Measurements from ENCODE around the gene GUCY1A2.
A peak's percentile ranks its signal among the peaks of the same experiment; 100 is the strongest.

GUCY1A2 gene

DNA sequence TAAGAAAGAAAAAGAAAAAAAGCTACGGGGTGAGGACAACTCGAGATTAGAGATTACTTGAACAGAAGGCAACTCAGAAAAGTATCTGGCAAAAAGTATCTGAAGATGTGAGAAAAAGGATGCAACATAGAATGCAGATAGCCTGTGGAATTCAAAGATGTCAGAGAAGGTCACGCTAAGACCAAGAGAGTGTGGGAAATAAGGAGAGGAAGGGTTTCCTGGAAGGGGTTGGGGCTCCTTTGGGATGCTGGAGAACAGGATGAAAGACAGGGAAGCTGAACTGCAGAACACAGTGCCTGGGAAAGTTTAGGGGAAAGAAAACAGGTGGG is 1.2 kb downstream of the GUCY1A2 start:
- peaks cover 6% of the 10 kb centered on the region for H3K4me1 Mint-ChIP-seq
- no peak overlapping the region for H3K27ac Mint-ChIP-seq
- no peaks in the 10 kb centered on the region for H3K9me3 Mint-ChIP-seq
- DNase-seq, result no peak
- H3K4me3 Mint-ChIP-seq, result peak overlapping the region; percentile 2 to 44
- H3K27me3 Mint-ChIP-seq, result peaks cover 52% of the 10 kb centered on the region
- no peak for ATAC-seq

DNA sequence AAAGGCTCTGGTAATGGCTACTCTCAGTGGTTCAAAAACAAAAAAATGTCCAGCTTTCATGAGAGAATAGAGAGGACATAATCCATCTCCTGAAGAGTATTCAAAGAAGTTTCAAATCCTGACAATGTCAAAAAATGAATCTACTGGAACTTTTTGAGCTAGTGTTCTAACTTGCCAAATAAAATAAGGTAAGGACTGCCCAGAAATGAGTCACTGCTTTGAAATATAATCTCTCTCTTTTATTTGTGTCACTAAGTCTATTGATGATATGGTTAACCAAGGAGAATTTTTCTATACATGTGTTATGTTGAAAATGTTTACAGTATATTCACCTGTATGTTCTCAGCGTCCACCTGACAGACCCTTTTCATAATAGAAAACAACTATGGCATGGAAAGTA is 3.4 kb downstream of the GUCY1A2 start:
- DNase-seq (no peak), ATAC-seq (no peak)
- H3K4me1 Mint-ChIP-seq, result peaks cover 6% of the 10 kb centered on the region
- H3K27ac Mint-ChIP-seq, result no peak overlapping the region
- no peak overlapping the region for H3K4me3 Mint-ChIP-seq
- no peaks in the 10 kb centered on the region for H3K9me3 Mint-ChIP-seq
- peaks cover 36% of the 10 kb centered on the region for H3K27me3 Mint-ChIP-seq

DNA sequence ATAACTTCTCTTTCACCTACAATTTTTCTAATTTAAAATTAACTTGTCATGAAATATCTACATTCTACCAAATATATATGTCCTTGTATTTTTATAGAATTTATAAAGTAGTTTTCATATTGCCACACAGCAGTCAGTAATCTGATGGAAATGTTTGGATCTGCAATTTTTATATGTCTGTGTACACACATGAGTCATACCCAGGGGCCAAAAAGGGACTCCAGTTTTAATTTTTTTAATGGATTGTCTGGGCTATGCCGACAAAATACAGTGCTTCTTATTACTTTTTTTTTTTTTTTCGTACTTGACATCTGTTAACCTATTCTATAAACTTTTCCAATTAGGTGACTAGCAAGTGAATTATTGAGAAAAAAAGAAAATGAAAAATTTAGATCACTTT is 6.3 kb downstream of the GUCY1A2 start:
- no peaks in the 10 kb centered on the region for H3K4me1 Mint-ChIP-seq
- no peak for ATAC-seq

DNA sequence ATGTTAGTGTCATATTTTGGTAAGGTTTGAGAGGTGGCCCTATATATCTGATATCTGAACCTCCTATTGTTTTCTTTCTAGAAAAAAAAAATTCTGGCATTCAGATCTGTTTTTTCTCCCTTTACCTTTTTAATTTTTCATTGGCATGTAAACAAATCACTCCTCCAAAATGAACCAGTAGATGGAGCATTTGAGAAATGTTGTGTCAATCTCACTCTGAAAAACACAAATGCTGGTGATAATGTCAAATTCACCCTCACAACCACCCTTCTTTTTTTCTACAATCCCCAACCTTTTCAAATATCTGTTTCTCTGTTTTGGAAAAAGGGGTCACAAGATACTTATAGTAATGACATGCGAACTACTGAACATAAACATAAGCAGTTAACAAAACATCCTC is 9.1 kb downstream of the GUCY1A2 start:
- Mint-ChIP-seq H3K27ac (no peak overlapping the region), H3K4me1 (no peaks in the 10 kb centered on the region), H3K4me3 (no peak overlapping the region), H3K27me3 (no peaks in the 10 kb centered on the region), H3K9me3 (peaks cover 0 to 6% of the 10 kb centered on the region in 2 donors)
- no peak for ATAC-seq
- DNase-seq, result no peak

More for the DNA sequence above, 6.3 kb downstream of the GUCY1A2 start:
- Mint-ChIP-seq H3K27ac (no peak overlapping the region), H3K4me3 (no peak overlapping the region), H3K27me3 (peaks cover 14% of the 10 kb centered on the region), H3K9me3 (no peaks in the 10 kb centered on the region)
- DNase-seq, result no peak

DNA sequence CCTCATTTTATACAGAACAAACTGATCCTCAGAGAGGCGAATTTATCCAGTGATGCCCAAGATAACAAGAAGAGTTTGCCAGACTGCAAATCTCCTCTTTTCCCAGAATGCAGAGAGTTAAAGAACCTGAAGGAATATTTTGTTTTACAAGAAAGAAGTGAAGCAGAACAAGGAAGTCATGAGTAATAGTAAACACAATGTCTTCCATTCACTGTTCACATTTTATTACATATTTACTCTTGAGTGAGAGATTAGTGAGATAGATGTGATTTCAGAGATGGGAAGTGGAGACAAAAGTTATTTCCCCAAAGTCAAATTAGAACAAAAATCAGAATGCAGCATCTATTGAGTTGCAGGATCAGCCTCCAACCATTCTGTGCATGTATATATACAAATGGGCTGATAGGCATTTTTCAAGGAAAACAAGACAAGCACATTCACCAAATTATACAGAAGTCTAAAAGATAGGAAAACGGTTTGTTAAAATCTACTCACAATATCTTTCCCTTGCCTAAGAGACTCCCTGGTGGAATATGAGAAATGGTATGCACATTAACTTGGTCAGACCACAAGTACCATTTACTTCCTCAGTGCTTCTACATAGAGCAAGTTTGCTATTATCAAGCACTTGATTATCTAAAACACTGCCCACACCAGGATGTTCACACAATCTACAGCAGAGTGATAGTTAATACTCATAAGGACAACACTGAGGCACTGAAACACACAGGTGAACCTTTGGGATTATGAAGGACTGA is 12.0 kb downstream of the GUCY1A2 start:
- DNase-seq, result no peak
- Mint-ChIP-seq H3K27me3 (no peaks in the 10 kb centered on the region), H3K4me1 (no peaks in the 10 kb centered on the region), H3K27ac (no peak overlapping the region), H3K9me3 (peaks cover 0 to 6% of the 10 kb centered on the region in 2 donors), H3K4me3 (no peak overlapping the region)
- no peak for ATAC-seq

DNA sequence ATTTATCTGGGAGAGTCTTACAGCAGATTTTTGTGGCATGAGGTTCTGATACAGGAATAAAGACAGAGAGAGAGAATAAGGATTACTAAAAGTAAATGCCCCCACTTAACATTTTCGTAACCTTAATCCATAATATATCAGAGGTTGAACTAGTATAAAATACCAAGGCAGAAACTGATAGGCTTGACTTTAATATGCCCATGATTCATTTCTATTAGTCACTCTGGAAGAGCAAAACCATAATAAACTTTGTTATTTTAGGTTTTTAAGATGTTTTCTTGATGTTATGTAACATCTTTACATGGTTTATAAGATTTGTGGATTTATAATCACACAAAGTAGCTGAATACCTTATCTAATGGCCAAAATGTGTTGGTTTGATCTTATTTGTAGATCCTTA is 19.1 kb downstream of the GUCY1A2 start:
- no peak overlapping the region for H3K27ac Mint-ChIP-seq
- H3K4me3 Mint-ChIP-seq, result no peak overlapping the region
- H3K27me3 Mint-ChIP-seq, result no peaks in the 10 kb centered on the region
- no peak for ATAC-seq
- DNase-seq, result no peak
- H3K4me1 Mint-ChIP-seq, result no peaks in the 10 kb centered on the region
- H3K9me3 Mint-ChIP-seq, result peaks cover 0 to 4% of the 10 kb centered on the region in 2 donors

DNA sequence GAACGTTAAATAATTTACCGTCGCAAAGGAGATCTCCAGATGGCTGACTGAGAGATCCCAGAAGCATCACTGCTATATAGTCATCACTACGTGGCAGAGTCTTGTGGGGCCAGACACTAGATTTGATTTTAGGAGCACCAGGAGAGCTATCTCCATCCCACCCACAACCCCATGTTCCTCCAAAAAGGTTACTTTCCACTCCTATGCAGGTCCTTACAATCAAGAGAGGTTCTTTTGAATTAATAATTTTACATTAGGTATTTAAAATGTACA is 19.4 kb downstream of the GUCY1A2 start:
- Mint-ChIP-seq H3K9me3 (peaks cover 0 to 4% of the 10 kb centered on the region in 2 donors), H3K27ac (peak overlapping the region in 1 of 2 donors; percentile 73), H3K4me1 (no peaks in the 10 kb centered on the region), H3K4me3 (no peak overlapping the region), H3K27me3 (no peaks in the 10 kb centered on the region)
- ATAC-seq (no peak), DNase-seq (no peak)

DNA sequence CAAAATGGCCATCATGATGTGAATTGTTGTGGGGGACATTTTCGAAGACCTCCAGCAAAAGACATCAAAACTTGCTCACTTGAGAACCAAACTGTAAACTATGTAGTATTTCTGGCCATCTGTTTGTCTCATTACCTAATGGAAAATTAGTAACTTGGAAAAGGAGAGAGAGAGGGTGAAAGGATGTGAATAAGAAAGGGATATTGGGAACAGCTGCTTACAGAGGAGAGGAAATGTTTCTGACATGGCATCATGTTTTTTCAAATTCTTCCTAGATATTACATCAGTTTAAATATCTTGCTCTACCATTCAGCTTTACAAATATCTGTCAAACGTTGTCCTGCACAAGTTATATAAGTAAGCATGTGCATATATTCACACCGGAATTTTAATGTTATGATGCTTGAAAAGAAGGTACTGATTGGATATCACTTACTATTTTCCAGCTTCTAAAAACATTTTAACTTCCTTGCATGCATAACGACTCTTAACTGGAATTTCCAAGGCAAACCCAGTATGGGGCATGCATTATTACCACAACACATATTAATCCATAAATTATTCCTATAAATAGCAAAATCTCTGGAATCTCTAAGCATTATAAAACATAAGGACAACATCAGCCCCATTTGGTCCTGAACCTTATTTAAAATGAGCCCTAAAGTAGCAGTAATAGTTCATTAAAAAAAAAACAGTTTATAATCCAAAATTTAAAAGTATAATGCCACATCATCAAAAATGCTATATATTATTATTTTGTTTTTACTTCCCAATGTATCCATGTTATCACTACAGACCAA is 20.0 kb downstream of the GUCY1A2 start:
- peak overlapping the region in 1 of 2 donors; percentile 73 for H3K27ac Mint-ChIP-seq
- peaks cover 0 to 4% of the 10 kb centered on the region in 2 donors for H3K9me3 Mint-ChIP-seq
- DNase-seq, result no peak
- no peaks in the 10 kb centered on the region for H3K4me1 Mint-ChIP-seq
- ATAC-seq, result no peak
- no peaks in the 10 kb centered on the region for H3K27me3 Mint-ChIP-seq
- H3K4me3 Mint-ChIP-seq, result no peak overlapping the region

DNA sequence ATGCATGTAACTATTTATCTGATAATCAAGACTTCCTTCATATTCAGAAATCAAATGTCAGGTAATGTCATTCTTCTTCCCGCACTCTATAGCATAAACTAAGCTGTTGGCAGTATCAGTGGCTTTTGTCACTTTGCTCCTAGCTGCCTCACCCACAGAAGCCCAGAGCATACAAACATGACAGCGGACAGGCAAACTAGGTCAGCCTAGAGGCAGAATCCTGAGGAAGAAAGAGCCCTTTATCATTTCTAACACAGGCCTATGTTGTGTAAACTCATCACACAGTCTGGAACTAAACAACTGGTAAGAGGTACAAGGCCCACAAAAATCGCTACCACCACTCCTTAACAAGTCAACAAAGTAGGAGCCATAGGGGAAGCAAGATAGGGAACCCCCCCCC is 21.0 kb downstream of the GUCY1A2 start:
- ATAC-seq (no peak), DNase-seq (no peak)
- Mint-ChIP-seq H3K4me1 (no peaks in the 10 kb centered on the region), H3K27ac (no peak overlapping the region), H3K4me3 (no peak overlapping the region), H3K9me3 (peaks cover 4 to 7% of the 10 kb centered on the region in 2 donors), H3K27me3 (no peaks in the 10 kb centered on the region)

DNA sequence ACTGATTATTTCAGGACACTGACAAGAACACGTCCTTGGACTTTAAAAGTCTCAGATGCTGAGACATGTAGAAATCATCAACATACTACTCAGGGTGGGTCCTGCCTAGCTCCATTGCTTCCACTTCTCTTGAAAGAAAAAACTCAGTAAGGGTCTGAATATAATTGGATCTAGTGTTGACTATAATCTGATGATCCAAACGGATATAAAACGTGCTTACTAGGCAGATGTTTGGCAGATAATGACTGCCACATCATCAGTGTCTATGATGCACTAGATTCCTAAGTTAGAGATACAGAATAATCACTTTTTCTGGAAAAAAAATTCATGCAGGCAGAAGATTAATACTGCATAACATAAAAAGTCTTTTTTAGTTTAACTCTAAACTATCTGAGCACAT is 21.6 kb downstream of the GUCY1A2 start:
- H3K27ac Mint-ChIP-seq, result no peak overlapping the region
- DNase-seq, result no peak
- H3K4me1 Mint-ChIP-seq, result no peaks in the 10 kb centered on the region
- ATAC-seq, result no peak
- no peaks in the 10 kb centered on the region for H3K27me3 Mint-ChIP-seq
- H3K9me3 Mint-ChIP-seq, result peaks cover 4 to 7% of the 10 kb centered on the region in 2 donors
- H3K4me3 Mint-ChIP-seq, result no peak overlapping the region

DNA sequence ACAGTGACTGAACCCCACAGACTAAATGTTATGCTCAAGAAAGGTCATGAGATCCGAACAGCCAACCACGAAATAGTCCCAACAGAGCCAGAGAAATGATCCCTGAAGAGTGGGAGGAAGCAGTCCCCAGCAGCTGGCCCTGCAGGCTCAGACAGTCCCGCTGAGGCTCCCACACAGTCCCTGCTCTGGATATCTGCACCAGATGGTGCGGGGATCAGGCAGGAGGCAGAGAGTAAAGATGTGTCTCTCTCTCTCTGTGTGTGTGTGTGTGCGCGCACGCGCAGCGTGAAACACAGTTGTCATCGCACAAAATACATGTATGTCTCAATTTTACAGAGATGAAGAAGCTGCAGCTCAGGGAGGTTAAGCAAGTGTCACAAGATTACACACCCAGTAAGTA is 27.9 kb downstream of the GUCY1A2 start:
- peaks cover 6 to 15% of the 10 kb centered on the region in 2 donors for H3K9me3 Mint-ChIP-seq
- H3K27me3 Mint-ChIP-seq, result no peaks in the 10 kb centered on the region
- H3K4me1 Mint-ChIP-seq, result no peaks in the 10 kb centered on the region
- no peak overlapping the region for H3K4me3 Mint-ChIP-seq
- no peak for DNase-seq
- no peak overlapping the region for H3K27ac Mint-ChIP-seq
- ATAC-seq, result no peak

DNA sequence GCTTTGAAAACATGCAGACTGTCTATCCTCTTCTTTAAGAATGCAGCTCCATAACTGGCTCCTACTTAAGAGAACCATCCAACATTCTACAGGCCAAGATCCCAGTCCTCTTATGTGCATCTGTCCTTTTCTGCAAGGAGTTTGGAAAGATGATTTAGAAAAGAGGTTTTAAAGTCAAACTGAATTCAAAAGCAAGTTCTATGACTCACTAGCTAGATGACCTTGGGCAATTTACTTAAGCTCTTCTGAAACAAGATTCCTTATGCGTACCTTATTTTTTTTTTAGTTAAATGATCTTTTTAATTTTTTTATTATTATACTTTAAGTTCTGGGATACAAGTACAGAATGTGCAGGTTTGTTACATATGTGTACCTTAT is 29.2 kb downstream of the GUCY1A2 start:
- H3K27ac Mint-ChIP-seq, result no peak overlapping the region
- DNase-seq, result no peak
- no peaks in the 10 kb centered on the region for H3K27me3 Mint-ChIP-seq
- no peaks in the 10 kb centered on the region for H3K4me1 Mint-ChIP-seq
- H3K4me3 Mint-ChIP-seq, result no peak overlapping the region
- no peak for ATAC-seq
- H3K9me3 Mint-ChIP-seq, result peaks cover 6 to 15% of the 10 kb centered on the region in 2 donors

DNA sequence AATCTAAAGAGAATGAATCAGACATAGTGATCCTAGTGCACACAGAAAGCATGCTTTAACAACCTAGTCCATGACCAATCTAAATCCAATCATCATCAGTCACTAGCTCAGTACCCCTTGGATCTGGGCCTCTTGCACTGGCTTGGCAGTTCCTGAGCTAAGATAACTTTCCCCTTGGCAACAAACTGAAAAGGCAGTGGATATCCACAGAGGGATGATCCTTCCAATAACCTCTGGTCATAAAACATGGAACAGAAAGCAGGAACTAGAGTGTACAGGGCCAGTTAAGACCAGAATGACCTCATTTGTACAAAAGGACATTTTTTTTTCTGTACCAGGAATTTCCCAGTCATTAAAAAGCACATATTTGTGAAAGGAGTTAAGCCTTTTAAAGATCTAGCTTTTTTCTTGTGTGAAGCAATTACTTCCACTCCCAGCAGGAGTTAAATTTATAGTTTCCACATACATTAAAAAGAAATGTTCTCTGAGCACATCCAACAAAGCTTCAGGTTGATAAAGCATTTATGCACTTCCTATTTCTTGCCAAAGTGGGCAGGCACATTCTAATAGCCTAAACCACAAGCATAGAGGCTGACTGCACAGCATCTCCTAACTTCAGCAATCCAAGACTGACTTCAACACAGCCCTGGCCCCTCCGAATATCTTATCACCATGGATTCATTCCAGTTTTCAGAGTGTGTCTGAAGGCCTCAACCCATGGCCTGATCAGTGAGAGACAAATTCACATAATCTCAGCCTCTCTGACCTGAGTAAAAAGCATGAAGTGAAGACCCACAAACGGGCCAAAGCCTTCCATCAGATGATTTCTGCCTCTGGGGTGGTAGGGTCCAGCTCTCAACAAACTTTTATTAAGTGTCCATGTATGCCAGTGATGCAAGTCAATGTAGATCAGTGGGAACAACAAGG is 29.9 kb downstream of the GUCY1A2 start:
- H3K27me3 Mint-ChIP-seq, result no peaks in the 10 kb centered on the region
- DNase-seq (no peak), ATAC-seq (no peak)

DNA sequence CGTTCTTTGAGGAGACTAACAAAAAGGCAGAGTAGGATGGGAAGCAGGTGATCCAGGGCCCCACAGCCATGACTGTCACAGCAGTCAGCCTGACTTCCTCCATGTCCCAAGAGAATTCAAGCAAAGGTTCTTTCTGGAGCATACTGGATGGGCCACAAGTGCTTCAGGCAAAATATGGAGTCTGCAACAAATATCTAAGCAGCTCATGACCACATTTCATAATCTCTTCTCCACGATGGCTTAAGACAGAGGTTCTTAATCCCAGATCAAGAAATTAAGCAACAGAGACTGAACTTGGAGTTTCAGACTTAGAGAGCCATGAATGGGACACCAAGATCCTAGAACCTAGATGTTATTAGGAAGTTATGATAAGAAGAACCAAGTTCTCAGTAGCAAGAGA is 31.6 kb downstream of the GUCY1A2 start:
- H3K4me3 Mint-ChIP-seq, result no peak overlapping the region
- DNase-seq, result no peak
- ATAC-seq, result no peak

More for the DNA sequence above, 29.9 kb downstream of the GUCY1A2 start:
- no peak overlapping the region for H3K27ac Mint-ChIP-seq
- H3K4me3 Mint-ChIP-seq, result no peak overlapping the region
- no peaks in the 10 kb centered on the region for H3K4me1 Mint-ChIP-seq
- peaks cover 6 to 15% of the 10 kb centered on the region in 2 donors for H3K9me3 Mint-ChIP-seq

DNA sequence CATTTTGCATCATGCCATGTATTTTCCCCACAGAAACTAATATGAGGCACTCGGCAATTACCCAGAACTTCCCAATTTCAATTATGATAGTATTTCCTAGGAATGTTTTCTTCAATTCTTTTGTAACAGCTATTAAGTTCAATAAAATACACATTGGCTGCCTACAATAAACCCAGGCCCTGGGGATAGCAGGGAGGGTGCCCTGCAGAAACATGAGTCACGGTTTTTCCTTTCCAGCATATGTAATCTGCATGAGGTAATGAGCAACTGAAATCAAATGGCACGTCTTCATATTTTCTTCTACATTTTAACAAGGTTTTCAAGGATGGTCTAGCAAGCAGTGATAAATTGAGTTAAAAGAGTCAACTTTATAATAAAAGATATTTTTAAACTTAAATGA is 32.0 kb downstream of the GUCY1A2 start:
- H3K27me3 Mint-ChIP-seq, result no peaks in the 10 kb centered on the region
- H3K4me3 Mint-ChIP-seq, result no peak overlapping the region
- DNase-seq (no peak), ATAC-seq (no peak)
- peaks cover 6 to 14% of the 10 kb centered on the region in 2 donors for H3K9me3 Mint-ChIP-seq
- H3K27ac Mint-ChIP-seq, result no peak overlapping the region
- no peaks in the 10 kb centered on the region for H3K4me1 Mint-ChIP-seq

More for the DNA sequence above, 31.6 kb downstream of the GUCY1A2 start:
- Mint-ChIP-seq H3K4me1 (no peaks in the 10 kb centered on the region), H3K27me3 (no peaks in the 10 kb centered on the region), H3K9me3 (peaks cover 6 to 14% of the 10 kb centered on the region in 2 donors), H3K27ac (no peak overlapping the region)

DNA sequence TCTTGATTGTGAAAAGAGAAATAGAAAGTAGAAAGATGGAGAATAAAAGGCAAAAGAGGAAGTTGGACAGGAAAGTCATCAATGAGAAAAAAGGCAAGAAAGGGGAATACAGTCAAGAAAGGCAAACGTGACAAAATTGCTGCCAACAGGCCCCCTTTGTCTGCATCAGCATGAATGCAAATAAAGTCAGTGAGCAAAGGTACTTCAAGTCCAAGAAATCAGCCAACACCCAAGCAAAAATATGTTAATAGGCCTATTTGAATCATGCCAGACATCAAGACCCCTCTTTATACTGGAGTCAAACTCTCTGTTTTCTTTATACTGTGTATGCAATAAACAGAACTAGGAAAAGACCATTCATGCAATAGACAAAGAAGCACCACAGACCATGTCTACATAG is 34.3 kb downstream of the GUCY1A2 start:
- no peak for ATAC-seq
- no peaks in the 10 kb centered on the region for H3K27me3 Mint-ChIP-seq
- no peak for DNase-seq
- H3K9me3 Mint-ChIP-seq, result peaks cover 0 to 7% of the 10 kb centered on the region in 2 donors
- H3K4me3 Mint-ChIP-seq, result no peak overlapping the region
- H3K27ac Mint-ChIP-seq, result no peak overlapping the region
- no peaks in the 10 kb centered on the region for H3K4me1 Mint-ChIP-seq

All from stimulated activated naive CD8-positive, alpha-beta T cell treated with anti-CD3 and anti-CD28 coated beads, Interleukin-15, amount 100 ng/mL, for 72 hours (primary cell).